ENCODE data around the gene AMER3.
A peak's percentile ranks its signal among the peaks of the same experiment; 100 is the strongest.
"Not testable (repeated sequence)": the region's sequence is repeated elsewhere in the genome, so short reads cannot be mapped to it uniquely, and the experiment has no call there.

Gene AMER3, protein sequence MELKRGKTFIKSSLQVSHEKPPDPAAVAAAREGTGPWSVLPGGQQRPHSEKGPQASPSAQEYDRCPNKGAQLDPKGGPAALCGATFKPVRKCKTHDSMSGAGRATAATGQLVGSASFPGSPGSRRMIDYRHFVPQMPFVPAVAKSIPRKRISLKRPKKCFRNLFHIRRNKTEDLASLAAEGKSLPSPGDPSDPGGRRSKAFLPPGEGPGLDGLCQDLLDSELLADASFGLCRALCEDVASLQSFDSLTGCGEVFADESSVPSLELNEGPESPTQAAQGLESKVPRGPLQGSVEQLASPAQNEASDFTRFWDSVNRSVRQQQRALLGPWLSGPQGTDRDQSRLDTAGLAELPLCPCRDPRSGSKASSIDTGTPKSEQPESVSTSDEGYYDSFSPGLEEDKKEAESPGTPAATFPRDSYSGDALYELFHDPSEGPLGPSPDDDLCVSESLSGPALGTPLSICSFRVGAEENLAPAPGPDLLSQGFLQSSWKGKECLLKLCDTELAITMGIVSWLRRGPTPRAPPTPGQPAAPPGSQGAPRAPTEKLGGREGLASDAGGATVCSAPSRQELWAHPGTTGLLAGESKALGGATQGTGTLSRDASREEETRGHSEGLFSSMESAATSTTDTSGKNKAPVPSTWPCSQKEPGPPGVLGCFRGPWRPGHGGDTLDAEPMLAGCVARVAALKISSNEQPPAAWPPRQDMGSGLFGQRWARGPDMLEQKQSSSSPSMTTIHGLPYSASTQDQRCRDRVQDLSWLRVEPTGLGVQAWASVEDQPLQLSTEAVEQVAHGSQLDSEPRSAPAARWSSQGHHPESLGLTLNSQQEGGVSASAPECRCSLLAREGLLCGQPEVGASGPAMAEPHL

DNA sequence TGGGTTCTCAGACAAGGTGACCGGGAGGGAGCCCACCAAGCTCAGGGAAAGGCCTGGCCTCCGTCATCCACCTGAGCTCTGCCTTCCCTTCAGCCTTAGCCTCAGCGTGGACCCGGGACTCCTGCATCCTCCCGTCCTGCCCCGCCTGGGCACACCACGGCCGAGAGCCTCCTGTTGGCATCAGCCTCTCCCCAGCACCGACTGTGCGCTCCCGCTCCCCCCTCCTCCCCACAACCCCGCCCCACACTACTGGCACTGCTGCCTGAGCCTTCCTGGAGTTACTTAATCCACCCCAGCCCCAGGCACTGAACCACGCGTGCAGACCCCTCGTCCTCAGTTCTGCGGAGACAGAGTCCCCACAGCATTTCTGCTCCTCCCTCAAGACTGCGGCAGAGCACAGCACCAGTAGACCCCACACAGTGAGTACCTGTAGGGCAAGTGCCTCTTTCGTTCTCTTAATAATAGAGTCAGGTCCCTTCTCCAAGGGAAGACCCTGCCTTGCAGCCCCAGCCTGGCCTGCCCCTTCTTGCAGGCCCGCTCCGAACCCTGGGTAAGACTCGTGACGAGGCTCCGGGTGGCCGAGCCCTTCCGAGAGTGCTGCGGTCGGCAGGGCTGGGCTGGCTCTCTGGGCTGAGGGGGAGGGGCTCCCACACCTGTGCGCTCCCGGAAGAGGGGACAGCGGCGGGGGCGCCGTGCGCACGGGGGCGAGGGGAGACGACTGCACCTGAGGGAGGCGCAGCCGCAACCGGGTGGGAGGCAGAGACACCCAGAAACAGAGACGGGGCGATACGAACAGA, at the start of gene AMER3:
Gene AMER3, plus strand, starts transcription at position 285 of the 797 bp plus-strand sequence. CDS start 6,533 bp downstream, outside the sequence.
- DNase-seq = peak; percentile 54 to 87 (median 81)

DNA sequence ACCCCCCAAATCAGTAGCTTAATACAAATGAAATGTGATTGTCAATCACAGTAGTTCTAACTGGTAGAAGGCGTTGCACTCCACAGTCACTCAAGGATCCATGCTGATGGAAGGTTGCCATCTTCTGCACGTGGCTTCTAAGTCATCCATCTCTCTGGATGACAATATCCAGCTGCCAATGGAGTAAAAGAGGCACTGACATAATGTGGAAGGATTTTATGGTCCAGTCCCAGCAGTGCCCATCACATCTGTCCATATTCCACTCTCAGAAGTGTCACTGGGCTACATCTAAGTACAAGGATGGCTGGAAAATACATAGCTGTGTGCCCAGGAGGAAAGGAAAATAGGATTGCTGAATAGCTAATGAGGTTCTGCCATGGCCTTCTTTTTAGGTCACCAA, 40.5 kb upstream of the AMER3 start:
- DNase-seq = not testable (repeated sequence)

DNA sequence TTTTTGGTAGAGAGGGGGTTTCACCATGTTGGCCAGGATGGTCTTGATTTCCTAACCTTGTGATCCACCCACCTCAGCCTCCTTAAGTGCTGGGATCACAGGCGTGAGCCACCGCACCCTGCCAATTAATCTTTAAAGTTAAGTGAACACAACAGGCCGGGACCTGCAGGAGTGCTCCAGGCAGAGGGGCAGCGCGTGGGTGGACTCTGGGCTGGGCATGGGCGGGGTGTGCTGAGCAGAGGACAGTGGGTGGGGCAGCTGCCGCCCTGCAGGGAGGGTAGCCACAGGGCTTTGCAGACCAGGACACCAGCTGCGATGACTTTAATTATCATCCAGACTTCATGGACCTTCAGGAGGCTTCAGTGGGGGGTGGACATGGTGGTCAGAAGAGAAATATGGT, 35.3 kb upstream of the AMER3 start:
- DNase-seq = no peak

DNA sequence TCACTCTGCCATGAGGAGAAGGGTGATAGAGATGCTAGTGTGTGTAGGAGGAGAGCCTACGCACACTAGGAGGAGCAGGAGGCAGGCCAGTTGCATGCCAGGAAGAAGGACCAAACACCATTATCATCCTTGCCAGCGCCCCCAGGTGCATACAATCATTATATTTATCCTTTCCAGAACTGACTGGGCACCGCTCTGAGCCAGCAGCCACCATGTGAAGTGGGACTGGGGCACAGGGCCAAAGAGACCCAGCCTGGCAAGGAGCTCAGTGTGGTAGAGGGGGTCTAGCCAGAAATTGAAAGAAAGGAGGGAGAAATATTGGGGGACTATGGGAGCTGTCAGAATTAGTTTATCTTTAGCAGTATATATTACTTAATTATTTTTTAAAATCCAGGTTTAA, 34.8 kb upstream of the AMER3 start:
- DNase-seq = no peak

DNA sequence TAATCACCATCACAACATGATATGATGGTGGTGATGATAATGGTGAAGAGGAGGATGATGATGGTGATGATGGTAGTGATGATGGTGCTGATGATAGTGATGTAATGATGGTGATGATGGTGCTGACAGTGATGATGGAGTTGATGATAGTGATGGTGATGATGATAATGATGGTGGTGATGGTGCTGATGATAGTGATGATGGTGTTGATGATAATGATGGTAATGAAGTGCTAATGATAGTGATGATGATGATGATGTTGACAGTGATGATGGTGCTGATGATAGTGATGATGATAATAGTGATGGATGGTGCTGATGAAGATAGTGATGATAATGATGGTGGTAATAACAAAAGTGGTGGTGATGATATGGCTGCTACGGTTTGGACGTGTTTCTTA, 30.9 kb upstream of the AMER3 start:
- DNase-seq = no peak

DNA sequence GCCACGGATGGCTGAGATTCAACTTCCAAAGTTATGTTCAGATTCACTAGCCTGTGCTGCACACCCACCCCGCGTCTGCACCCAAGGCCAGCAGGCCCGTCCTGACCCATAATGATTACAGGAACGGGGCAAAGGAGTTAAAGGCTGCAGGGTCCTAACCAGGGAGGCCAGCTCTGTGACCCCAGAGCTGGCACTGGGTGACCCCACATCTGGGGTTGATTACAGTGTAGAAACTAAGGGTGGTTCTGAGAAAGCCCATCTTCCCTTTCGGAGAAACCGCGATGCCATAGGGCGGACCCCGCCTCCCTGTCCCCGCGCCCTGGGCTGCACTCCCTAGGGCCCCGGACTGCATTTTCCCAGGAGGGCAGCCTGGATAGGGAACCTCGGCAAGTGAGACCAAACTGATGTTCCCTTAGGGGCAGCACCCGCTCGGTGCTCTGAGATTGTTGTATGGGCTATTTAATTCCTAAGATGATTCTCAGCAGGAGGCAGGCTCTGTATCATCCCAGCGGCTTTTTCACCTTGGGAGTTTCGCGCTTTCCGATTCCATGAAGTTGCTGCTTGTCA, 28.6 kb upstream of the AMER3 start:
- DNase-seq = peak in 1 of 3 experiments; percentile 34

DNA sequence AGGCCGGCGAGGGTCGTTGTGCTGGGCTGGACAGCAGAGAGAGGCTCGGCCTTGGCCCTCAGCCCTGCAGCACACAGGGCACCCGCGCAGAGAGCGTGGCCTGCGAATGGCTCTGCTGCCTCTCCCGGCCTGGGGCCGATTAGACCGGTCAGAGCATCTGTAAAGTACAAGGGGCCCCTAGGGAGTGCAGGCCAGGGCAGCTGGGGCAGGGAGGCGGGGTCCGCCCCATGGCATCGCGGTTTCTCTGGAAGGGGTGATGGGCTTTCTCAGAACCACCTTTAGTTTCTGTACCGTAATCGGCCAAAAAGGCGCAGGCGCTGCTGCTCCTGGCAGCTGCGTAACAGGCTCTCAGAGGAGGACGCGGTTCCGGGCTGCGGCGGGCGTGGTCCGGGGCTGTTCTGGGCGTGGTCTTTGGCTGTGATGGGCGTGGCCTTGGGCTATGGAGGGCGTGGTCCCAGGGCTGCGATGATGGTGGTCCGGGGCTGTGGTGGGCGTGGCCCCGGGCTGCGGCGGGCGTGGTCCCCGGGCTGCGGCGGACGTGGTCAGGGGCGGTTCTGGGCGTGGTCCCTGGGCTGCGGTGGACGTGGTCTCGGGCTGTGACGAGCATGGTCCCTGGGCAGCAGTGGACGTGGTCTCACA, 27.9 kb upstream of the AMER3 start:
- peak; percentile 86 to 94 (median 88) for DNase-seq

DNA sequence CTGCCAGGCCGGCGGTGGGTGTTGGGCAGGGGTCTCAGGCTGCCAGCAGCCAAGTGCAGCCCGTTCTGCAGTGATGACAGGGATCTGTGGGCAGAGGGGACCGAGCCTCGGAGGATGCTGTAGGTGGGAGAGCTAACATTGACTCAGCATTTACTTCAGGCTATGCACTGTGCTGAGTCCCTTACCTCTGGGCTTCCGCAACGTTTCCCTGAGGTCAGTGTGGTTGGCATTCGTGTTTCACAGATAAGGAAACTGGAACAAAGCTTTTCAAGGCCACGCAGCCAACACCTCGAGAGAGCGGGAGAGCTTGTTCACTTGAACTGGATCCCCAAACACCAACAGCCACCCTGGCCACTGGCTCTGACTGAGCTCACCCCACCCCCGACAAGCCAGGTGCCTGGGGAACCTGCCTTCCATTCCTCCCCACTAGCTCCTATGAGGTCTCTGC, 27.3 kb upstream of the AMER3 start:
- peak in 2 of 3 experiments; percentile 29 to 75 for DNase-seq

DNA sequence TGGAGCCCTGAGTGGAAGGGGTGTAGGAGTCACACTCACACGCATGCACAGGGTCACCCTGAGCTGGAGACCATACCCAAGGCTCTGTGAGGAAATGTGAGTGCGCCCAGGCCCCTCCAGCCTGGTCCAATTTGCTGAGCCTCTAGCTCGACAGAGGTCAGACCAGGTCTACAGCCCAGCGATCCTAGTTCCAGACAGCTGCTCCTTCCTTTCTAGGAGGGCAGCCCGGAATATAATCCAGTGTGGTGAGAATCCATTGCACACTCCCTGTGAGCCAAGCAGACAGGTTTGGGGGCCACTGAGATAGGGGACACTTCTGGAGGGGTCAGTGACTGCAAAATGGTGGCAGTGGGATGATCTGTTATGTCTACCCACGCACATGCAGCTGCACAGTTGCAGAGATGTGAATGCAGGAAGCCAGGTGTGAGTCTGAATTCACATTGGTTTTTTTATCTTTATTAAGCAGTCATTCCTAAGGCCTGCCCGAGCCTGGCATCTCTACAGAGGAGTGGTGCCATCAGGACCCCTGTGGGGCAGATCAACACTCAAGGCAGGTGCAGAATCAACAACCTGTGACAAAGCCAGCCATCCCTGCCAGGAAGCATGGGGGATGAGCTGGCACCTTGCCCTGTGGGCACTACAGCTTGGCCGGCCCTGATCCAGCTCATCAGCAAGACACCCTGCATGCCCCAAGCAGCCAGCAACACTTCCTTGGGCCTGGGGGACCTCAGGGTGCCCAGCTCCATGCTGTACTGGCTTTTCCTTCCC, 26.6 kb upstream of the AMER3 start, which contains the start of gene GPR148:
Gene GPR148, plus strand, starts transcription at position 522 of the 768 bp plus-strand sequence. Its CDS starts 82 bp downstream, at position 604.
- peak; percentile 71 to 95 (median 83) for DNase-seq

DNA sequence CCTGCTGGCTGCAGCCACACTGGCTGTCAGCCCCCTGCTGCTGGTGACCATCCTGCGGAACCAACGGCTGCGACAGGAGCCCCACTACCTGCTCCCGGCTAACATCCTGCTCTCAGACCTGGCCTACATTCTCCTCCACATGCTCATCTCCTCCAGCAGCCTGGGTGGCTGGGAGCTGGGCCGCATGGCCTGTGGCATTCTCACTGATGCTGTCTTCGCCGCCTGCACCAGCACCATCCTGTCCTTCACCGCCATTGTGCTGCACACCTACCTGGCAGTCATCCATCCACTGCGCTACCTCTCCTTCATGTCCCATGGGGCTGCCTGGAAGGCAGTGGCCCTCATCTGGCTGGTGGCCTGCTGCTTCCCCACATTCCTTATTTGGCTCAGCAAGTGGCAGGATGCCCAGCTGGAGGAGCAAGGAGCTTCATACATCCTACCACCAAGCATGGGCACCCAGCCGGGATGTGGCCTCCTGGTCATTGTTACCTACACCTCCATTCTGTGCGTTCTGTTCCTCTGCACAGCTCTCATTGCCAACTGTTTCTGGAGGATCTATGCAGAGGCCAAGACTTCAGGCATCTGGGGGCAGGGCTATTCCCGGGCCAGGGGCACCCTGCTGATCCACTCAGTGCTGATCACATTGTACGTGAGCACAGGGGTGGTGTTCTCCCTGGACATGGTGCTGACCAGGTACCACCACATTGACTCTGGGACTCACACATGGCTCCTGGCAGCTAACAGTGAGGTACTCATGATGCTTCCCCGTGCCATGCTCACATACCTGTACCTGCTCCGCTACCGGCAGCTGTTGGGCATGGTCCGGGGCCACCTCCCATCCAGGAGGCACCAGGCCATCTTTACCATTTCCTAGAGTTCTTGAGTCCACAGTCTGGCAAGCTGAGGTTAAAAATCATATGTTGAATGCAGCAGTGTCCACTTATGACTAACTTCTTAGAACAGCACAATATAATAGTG, 25.7 kb upstream of the AMER3 start:
- peak in 2 of 3 experiments; percentile 32 to 57 for DNase-seq

DNA sequence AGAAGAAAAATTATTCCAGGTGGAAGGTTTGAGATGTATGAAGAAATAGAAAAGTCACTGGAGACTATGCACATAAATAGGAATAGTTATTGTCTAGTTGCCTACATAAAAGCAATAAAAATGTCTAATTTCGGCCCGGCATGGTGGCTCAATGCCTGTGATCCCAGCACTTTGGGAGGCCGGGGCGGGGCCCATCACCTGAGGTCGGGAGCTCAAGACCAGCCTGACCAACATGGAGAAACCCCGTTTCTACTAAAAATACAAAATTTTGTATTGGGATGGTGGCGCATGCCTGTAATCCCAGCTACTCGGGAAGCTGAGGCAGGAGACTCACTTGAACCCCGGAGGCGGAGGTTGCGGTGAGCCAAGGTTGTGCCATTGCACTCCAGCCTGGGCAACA, 23.1 kb upstream of the AMER3 start:
- not testable (repeated sequence) for DNase-seq

DNA sequence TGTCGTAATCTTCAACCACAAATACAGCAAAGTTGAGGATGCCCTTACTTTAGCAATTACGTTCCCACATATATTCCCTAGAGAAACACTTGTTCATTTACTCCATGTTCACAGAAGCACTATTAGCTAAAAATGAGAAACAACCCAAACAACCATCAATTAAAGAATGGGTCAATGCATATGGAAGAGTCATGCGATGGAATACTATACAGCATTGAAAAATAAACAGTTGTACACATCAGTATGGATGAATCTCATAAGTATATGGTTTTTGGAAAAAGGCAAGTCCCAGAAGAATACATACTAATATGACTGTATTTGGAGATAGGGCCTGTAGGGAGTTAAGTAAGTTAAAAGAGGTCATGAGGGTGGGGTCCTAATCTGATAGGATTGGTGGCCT, 20.1 kb upstream of the AMER3 start:
- no peak for DNase-seq

DNA sequence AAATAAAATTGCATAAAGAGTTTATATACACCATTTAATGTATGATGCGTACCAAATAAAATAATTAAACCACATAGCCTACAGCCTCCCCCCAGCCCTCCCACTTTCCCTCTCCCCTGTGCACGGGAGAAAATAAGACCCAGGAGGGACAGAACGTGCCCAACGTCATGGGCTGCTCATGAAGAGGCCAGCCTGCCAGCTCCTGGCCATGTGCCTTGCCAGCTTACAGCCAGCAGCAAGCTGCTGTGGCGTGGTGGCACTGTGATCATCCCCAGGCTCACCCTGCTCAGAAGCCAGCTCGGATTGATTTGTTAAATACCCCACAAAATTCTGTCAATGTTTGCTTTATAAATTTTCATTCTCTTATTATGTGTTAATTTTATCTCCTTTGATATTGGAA, 18.9 kb upstream of the AMER3 start:
- no peak for DNase-seq

DNA sequence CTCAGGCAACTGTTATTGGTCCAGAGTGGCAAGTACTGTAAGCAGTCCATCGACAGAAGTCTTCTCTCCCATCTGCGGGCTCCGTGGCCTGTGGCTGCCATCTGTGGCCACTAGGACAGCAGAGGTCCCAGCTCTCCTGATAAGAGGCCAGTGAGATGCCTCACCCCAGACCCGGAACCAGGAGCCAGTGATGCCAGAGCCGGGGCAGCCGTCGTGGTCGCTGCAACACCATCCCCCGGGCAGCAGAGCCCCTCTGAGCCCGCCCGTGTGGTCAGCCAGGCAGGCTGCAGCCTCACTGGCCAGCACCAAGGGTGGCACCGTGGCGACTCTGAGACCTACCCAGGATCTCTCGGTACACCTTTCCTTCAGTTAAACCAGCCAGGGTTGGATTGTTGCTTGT, 17.7 kb upstream of the AMER3 start:
- DNase-seq = no peak

DNA sequence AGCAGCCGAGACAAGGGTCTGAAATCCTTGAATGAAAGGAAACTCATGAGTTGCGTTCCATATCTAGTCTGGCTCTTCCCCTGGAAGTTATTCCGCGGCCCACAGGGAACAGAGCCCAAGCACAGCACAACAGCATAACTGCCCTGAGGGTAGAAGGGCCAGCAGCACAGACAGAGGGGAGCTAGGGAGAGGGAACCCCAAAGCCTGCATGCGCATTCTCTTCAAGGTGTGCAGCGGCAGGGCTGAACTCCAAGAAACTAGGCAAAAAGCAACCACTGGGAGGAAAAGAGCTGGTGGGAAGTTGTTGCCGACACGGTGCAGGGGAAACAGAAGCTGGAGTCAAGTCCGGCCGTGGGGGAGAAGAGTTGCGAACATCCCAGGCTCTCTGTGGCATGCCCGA, 14.7 kb upstream of the AMER3 start:
- DNase-seq = no peak

DNA sequence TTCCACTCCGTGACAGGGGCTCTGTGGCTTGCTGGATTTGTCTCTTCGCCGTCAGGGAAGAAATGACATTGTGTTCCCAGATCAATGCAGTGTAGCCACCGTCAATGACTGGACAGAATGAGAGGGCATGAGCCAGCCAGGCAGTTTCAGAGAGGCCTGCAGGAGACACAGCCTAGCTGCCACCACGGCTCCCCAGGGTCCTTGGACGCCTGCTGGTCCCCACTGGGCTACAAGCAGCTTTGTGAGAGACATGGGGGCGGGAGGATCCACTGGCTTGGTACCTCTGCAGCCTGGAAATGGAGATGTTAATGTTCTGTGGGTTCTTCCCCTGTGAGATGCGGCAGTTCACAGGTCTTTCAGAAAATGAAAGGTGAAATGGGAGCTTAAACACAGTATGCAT, 12.1 kb upstream of the AMER3 start:
- no peak for DNase-seq

DNA sequence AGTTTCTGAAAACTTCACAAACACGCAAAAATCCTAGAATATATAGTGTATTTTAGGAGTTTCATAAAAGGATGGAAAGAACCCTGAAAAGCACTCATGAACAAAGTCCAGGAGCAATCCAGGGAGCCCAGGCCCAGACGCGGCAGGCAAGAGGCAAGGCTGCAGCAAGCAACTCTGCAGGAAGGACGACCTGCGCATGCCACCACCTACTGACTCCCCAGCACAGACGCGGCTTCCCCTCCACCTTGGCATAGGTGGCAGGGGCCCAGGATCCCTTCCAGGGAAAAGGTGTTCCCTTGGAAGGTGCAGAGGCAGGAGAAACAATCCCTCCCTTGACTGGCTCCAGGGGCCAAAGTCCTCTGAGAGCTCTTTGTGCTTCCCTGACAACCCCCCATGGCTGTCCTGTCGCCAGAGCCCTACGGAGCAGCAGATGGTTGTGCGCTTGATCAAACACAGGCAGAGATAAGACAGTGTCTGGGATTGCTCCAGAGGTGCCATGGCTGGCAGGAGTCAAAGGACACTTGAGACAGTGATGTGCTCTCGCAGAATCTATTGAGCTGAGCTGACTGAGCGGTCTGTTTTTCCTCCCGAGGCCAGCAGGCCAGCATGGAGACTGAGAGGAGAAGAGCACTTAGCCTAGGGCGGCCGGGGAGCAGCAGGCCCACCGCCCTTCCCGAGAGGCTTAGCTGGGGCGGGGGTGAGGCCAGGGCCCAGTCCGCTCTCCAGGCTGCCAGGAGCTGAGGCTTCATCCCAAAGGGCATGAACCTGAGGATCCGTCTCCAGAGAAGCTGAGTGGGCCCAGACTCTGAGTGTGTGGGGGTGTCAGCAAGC, 10.8 kb upstream of the AMER3 start:
- DNase-seq = peak in 2 of 3 experiments; percentile 4 to 59

DNA sequence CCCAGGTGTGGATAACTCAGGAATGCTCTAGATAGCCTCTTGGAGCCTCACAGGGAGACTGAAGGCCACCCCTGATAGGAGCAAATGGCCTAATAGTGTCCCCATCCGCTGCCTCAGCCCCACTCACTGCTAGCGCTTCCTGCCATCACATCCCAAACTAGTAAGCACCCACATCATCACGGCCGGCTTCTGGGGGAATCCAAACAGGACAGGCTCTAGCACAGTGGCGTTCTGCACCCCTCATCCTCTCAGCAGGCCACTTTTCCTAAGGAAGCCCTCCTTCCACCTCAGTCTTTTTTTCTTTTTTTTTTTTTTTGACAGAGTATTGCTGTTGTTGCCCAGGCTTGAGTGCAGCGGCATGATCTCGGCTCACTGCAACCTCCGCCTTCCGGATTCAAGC, 6.3 kb upstream of the AMER3 start:
- no peak for DNase-seq

DNA sequence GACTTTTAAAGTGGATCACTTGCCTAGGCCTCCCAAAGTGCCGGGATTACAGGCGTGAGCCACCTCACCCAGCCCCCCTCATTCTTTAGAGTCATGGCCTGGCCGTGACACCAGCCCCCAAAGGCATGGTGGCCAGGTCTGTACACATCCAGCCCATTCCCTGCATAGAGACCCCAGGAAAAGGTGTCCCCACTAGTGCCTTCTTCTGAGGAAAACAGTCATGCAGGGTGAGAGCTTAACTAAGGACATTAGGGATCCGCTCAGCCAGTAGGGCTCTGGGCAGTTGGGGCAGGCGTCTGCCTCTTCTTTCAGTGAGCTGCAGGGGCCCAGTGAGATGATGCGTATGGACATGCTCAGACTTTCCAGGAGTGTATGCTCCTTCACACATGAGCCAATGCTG, 5.7 kb upstream of the AMER3 start:
- DNase-seq = no peak

Data from NCI-H1417 (cell line).